ENCODE measurements around the gene INS.

Gene INS

GRCh38 chr11:2165571-2165970 is 4.6 kb upstream of the INS start:
- no peak for DNase-seq (ENCODE audit: low read depth in 2 of 3, low spot score in 1 of 3)

DNA sequence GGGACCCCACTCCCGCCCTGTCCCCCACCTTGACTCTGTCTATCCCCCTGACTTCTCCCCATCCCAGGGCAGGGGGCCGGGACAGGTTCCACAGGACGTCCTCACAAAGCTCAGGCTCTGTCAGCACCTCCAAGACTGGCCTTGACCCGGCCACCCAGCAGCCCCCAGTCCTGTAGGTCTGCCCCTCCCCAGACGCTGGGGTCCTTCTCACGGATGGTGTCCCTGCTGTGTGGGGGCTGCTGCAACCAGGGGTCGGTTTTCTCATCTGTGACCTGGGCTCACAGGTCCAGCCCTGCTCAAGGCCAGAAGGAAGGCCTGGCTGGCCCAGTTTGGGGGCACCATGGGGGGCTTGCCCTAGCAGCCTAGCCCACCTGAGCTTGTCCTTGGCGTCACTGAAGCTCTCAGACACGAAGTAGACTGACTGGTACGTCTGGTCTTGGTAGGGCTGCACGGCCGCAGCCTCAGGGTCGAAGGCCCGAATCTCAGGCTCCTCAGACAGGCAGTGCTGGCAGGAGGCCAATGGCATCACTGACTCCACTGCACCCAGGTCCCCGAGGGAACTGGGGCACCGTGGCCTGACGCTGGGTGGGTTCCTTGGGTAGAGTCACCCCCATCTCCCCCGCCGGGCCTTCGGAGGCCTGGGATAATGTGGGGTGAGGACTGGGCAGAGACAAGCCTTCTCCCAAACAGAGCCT is 4.0 kb upstream of the INS start:
- no peak for DNase-seq (ENCODE audit: low read depth in 2 of 3, low spot score in 1 of 3)

DNA sequence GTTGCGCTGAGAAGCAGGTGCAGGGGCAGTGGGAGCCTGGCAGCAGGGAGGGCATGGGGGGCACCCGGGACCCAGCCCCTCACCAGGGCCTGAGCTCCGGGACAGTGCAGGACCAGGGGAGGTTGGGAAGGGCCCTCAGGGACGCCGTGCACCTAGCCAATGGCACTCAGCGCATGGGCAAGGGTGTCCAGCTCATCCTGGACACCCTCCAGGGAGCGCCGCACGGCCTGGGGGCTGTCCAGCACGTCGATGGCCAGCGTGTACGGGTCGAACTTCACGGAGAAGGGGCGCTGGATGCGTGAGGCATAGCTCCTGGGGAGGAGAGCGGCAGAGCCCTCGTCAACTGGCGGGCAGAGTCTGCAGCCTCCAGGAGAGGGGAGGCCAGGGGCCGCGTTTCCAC is 3.1 kb upstream of the INS start:
- no peak for DNase-seq (ENCODE audit: low read depth in 2 of 3, low spot score in 1 of 3)

DNA sequence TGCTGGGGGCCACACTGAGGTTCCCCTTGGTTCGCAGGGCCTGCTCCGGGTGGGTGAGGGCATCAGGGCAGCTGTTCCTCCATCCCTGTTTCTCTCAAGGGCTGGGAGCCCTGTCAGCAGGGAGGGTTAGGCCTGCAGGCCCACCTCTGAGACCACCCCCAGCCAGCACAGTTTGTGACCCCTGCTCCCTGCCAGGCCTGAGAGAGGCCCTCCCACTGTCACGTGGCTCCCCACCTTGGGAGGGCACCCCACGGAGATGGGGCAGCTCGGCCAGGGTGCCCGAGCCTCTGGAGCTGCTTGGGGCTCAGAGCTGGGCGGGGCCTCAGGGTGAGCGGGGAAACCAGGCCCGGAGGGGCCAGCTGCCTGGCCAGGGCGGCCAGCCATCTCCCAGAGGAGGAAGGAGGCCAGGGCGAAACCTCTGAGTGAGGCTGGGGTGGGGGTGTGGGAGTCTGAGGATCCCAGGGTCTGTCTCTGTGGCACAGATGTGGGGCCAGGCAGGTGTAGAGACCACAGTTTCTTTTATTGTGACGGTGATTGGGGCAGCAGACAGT is 2.5 kb upstream of the INS start:
- DNase-seq (ENCODE audit: low read depth in 2 of 3, low spot score in 1 of 3), result no peak

DNA sequence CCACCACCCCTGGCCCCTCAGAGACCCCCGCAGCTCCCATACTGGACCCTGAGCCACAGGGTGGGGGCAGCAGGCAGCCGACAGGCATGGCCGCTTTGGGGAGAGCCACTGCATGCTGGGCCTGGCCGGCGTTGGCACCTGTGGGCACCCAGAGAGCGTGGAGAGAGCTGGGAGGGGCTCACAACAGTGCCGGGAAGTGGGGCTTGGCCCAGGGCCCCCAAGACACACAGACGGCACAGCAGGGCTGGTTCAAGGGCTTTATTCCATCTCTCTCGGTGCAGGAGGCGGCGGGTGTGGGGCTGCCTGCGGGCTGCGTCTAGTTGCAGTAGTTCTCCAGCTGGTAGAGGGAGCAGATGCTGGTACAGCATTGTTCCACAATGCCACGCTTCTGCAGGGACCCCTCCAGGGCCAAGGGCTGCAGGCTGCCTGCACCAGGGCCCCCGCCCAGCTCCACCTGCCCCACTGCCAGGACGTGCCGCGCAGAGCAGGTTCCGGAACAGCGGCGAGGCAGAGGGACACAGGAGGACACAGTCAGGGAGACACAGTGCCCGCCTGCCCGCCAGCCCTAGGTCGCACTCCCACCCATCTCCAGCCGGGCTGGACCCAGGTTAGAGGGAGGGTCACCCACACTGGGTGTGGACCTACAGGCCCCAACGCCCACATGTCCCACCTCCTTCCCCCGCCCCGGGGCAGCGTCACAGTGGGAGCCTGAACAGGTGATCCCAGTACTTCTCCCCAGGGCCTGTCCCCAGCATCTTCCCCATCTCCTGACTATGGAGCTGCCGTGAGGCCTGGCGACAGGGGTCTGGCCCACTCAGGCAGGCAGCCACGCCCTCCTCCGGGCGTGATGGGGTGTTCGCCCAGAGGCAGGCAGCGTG is 1.2 kb downstream of the INS start:
- DNase-seq (ENCODE audit: low read depth in 2 of 3, low spot score in 1 of 3), result no peak

DNA sequence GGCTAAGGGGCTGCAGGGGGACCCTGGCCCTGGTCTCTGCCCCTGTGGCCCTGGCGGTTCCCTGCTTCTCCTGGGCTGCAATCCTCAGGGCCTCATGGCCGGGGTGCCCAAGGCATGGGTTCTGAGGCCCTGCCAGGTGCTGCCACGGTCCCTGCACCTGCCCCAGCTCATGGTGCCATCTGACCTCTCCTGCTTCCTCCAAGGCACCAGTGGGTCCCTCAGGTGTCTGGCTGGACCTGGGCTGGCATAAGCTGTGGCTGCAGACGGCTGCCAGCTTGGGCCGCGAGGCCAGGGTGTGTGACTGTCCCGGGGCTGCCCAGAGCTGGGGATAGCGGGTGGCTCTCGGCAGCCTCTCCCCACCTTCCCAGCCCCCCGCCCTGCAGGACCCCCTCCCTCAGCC is 2.0 kb downstream of the INS start:
- DNase-seq (ENCODE audit: low read depth in 2 of 3, low spot score in 1 of 3), result no peak

DNA sequence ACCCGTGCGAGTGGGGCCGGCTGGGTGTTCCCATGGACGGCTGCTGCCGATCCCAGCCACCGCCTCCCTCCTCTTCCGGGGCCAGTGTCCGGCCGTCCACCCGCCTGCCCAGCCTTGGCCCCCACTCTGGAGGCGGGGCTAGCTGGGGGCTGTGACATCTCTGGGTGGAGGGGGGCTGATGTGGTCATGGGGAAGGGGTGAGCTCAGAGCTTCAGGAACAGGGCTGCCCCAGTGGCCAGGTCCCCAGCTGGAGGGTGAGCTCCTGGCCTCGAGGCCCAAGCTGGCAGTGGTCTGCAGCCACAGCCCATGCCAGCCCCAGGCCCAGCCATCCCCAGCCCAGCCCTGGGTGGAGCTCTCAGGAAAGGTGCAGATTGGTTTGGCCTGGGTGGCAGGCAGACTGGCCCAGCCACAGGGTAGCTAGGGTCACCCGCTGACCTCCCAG is 2.7 kb downstream of the INS start:
- no peak for DNase-seq (ENCODE audit: low read depth in 2 of 3, low spot score in 1 of 3)

- no peak for DNase-seq (ENCODE audit: low read depth in 2 of 3, low spot score in 1 of 3)
Measured at GRCh38 chr11:2157294-2158040, 3.5 kb downstream of the INS start.

- DNase-seq (ENCODE audit: low read depth in 2 of 3, low spot score in 1 of 3), result peak; percentile 30 to 68 (median 48)
Measured at GRCh38 chr11:2156416-2157182, 4.4 kb downstream of the INS start.

- no peak for DNase-seq (ENCODE audit: low read depth in 2 of 3, low spot score in 1 of 3)
Measured at GRCh38 chr11:2155511-2155910, 5.5 kb downstream of the INS start.

DNA sequence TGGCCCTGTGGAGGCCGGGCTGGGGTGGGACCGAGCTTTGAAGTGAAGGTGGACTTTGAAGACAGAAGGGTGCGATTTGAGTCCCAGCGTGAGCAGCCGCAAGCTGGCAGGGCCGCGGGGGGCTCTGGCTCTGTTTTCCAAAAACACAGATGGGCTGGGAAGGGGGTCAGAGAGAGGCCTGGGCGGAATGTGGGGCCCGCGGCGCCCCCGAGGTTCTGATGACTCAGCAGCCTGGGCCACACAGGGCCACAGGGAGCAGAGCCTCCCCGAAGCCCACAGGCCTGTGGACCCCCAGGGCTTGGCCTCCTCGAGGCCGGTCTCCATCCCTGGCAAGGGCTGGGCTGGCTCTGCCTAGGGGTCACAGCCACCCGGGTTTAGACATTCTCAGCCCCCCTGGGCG is 6.1 kb downstream of the INS start:
- DNase-seq (ENCODE audit: low read depth in 2 of 3, low spot score in 1 of 3), result no peak

GRCh38 chr11:2154195-2154585 is 6.8 kb downstream of the INS start:
- DNase-seq (ENCODE audit: low read depth in 2 of 3, low spot score in 1 of 3), result no peak

DNA sequence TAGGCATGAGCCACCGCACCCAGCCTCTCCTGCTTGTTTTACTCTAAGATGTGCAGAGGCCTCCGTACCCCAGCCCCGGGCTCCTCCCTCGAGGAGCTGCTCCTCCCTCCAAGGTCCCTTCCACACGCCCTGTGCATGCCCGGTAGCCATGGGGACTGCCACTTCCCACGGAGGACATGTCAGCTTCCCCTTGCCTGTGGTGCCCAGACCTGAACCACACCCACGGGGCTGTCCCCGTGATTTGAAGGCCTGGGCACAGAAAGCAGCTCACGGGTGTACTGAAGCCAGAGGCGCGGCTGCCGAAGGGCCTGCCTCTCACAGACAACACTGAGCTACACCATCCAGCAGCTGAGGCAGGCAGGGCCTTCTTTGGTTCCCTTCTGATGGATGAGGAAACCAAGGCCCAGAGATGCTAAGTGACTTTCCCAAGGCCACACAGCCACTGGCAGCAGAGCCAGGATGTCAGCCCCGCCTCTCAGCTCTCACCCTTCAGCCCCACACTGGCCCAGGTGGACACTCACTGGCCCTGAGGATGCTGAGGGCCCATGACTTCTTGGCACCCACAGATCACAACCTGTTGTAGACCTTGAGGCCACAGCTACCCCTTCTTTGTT is 7.3 kb downstream of the INS start:
- no peak for DNase-seq (ENCODE audit: low read depth in 2 of 3, low spot score in 1 of 3)

- DNase-seq (ENCODE audit: low read depth in 2 of 3, low spot score in 1 of 3), result peak; percentile 57 to 81 (median 72)
Measured at GRCh38 chr11:2151500-2152257, 9.3 kb downstream of the INS start.

DNA sequence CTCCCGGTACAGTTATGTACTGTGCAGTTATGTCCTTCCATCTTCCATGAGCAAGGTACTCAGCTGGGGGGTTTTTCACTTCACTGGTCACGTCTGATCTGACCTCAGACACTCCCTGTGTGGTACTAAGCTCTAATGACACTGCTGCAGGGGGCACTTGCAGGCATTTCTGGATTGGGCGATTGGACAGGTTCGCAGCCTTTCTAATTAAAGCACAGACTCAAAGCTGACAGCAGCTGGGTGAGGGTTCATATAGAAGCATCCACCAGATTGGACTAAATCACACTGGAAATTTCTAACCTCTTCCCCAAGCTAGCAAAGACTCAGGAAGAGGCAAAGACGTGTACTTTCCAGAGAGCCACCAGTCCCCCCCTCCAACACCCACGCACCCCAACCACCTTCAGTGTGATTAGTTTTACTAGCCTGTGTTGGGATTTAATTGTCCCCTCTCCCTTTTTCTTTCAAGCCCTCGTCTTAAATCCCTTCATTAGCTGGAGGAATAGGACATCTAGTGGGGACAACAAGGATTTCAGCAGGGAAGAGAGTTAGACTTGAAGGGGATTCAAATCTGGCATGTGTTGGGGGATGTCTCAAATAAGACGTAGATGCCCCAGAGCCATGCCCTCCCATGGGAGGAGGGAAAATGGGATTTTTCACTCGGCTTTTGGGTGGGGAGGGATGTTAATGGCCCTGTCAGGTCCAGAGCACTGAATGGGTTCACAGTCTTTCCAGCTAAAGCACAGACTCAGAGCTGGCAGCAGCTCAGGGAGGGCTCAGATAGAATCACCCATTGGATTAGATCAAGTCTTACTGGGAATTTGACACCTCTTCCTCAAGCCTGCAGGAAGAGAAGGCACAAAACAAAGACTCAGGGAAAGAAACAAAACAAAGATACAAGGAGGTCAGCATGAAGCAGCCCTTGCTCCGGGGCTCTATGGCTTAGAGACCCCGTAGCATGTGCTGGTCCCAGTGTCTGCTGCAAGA is 10.9 kb downstream of the INS start:
- no peak for DNase-seq (ENCODE audit: low read depth in 2 of 3, low spot score in 1 of 3)

GRCh38 chr11:2149460-2149859 is 11.5 kb downstream of the INS start:
- no peak for DNase-seq (ENCODE audit: low read depth in 2 of 3, low spot score in 1 of 3)

- DNase-seq (ENCODE audit: low read depth in 2 of 3, low spot score in 1 of 3), result no peak
Measured at GRCh38 chr11:2148595-2148994, 12.4 kb downstream of the INS start.

DNA sequence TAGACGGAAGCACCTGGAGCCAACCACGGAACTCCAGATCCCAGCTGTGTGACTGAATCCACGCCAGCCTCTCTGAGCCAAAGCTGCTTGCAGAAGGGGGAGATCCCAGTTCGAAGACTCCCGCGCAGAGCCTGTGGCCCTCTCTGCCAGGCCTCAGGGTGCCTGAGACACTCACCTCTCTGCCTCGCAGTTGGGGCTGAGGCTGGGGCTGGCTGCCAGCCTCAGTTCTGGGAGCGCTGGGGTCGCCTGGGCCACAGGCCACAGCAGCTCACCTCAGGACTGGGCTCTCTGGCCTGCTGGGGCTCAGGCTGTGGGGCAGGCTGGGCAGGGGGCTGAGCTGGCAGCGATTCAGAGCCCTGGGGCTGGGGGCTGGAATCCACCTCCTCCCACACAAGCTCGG is 13.6 kb downstream of the INS start:
- DNase-seq (ENCODE audit: low read depth in 2 of 3, low spot score in 1 of 3), result no peak
